Lower leg skin (tissue), 3 donors: Measurements from ENCODE around the gene SRPX.

Experiments used
- POLR2A ChIP-seq, 2 donors: fragments of 450-650 bp; IDR thresholded peaks; one replicate each; pipeline ENCODE4 v1.6.1; 2016 to 2017; ENCODE audit warnings: antibody characterized with exemption in 2 of 2, mild to moderate bottlenecking in 1 of 2, moderate library complexity in 1 of 2
- TF ChIP-seq, protein P1 (sequence below), 3 donors: fragments of 450-650 bp; IDR thresholded peaks; one replicate each; pipeline ENCODE4 v1.5.1; 2016; ENCODE audit warnings: antibody characterized with exemption in 3 of 3, mild to moderate bottlenecking in 3 of 3, moderate library complexity in 2 of 3

DNA sequence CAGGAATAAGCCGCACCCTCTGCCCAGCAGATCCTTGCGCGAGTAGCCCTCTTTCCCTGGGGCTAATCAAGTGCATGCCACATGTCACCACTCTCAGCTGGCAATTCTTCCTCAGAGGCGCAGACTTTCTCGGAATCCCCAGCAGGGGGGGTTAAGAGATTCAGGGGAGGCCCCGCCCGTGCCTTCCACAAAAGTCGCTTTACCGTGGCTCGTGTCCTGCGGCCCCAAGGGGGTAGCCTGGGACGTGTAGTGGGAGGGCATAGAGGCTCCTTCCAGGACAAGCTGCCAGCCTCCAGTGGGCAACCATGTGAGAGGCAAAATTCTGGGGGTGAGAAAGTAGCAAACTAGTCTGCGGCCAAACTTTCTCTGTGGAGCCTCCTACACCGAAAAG is 652 bp downstream of the SRPX start:
- TF ChIP-seq, protein P1, sequence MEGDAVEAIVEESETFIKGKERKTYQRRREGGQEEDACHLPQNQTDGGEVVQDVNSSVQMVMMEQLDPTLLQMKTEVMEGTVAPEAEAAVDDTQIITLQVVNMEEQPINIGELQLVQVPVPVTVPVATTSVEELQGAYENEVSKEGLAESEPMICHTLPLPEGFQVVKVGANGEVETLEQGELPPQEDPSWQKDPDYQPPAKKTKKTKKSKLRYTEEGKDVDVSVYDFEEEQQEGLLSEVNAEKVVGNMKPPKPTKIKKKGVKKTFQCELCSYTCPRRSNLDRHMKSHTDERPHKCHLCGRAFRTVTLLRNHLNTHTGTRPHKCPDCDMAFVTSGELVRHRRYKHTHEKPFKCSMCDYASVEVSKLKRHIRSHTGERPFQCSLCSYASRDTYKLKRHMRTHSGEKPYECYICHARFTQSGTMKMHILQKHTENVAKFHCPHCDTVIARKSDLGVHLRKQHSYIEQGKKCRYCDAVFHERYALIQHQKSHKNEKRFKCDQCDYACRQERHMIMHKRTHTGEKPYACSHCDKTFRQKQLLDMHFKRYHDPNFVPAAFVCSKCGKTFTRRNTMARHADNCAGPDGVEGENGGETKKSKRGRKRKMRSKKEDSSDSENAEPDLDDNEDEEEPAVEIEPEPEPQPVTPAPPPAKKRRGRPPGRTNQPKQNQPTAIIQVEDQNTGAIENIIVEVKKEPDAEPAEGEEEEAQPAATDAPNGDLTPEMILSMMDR (IDR thresholded peaks at IDR 0.05) = no peak
- no peak for TF ChIP-seq POLR2A (IDR thresholded peaks at IDR 0.05)
